GM12878 (cell line): ENCODE data around the gene HAPSTR1. TPM values are rescaled to one million over a fixed set of nuclear protein-coding genes. Genes with fewer than 3 reads are reported as not detected.

Source experiments
- ASH2L ChIP-seq: fragments of 300-600, 200-600 bp; sonication (generic); IDR thresholded peaks from 2 replicates; pipeline ENCODE4 v1.6.1; 2017; ENCODE audit warnings: low read depth, mild to moderate bottlenecking, borderline replicate concordance
- ATF2 ChIP-seq: IDR thresholded peaks from 2 replicates; pipeline ENCODE4 v1.6.1; 2012; ENCODE audit warnings: low read length, inconsistent platforms
- BCLAF1 ChIP-seq: fragments of 450-650 bp; IDR thresholded peaks from 2 replicates; pipeline ENCODE4 v1.6.1; 2017; ENCODE audit warnings: antibody characterized with exemption, mild to moderate bottlenecking, moderate library complexity
- CBFB ChIP-seq: IDR thresholded peaks from 2 replicates; pipeline ENCODE4 v1.6.1; 2016; ENCODE audit warnings: antibody characterized with exemption, low read depth
- ELK1 ChIP-seq: IDR thresholded peaks from 2 replicates; pipeline ENCODE4 v1.6.1; 2012; ENCODE audit warnings: low read depth, low read length, improper control_type of control experiment
- JUND ChIP-seq: IDR thresholded peaks from 2 replicates; pipeline ENCODE4 v1.6.1; 2012; ENCODE audit warnings: low read depth, mild to moderate bottlenecking, low read length, improper control_type of control experiment, moderate library complexity
- MAX ChIP-seq: IDR thresholded peaks from 2 replicates; pipeline ENCODE4 v1.6.1; 2012; ENCODE audit warnings: low read depth, low read length, improper control_type of control experiment
- NFXL1 ChIP-seq: fragments of 450-650 bp; IDR thresholded peaks from 2 replicates; pipeline ENCODE4 v1.6.1; 2017; ENCODE audit warnings: antibody characterized with exemption, mild to moderate bottlenecking, borderline replicate concordance
- NR2C2 ChIP-seq: IDR thresholded peaks from 2 replicates; pipeline ENCODE4 v1.6.1; 2011; ENCODE audit warnings: borderline replicate concordance, low read depth; ENCODE audit not compliant: control insufficient read depth, insufficient read length
- REST ChIP-seq: IDR thresholded peaks from 2 replicates; pipeline ENCODE4 v1.6.1; 2012; ENCODE audit warnings: mild to moderate bottlenecking, low read depth, low read length
- SKIL ChIP-seq: fragments of 450-650 bp; IDR thresholded peaks from 2 replicates; pipeline ENCODE4 v1.6.1; 2017; ENCODE audit warnings: mild to moderate bottlenecking, low read depth, inconsistent platforms; ENCODE audit not compliant: poor library complexity, severe bottlenecking
- SMAD5 ChIP-seq: IDR thresholded peaks from 2 replicates; pipeline ENCODE4 v1.6.1; 2016; ENCODE audit warnings: antibody characterized with exemption, low read depth
- SUZ12 ChIP-seq: fragments of 200-600 bp; sonication (generic); IDR thresholded peaks from one replicate; pipeline ENCODE4 v1.6.1; 2018; ENCODE audit warnings: antibody characterized with exemption, mild to moderate bottlenecking; ENCODE audit not compliant: unreplicated experiment
- ZNF207 ChIP-seq: fragments of 450-650 bp; IDR thresholded peaks from 2 replicates; pipeline ENCODE4 v1.6.1; 2014; ENCODE audit warnings: antibody characterized with exemption, mild to moderate bottlenecking, borderline replicate concordance
- polyA plus RNA-seq, 11 experiments: library from polyadenylated mRNA; depleted of rRNA in 4 of 11; unstranded in 6 of 11; stranded (reverse) in 5 of 11; fragments of >200 nt; fragmentation: Nextera tagmentation in 4 of 11; fragmentation: Illumina TruSeq in 1 of 11; extraction: Ambion mirVana in 4 of 11; extraction: Trizol in 1 of 11; gene quantifications; 1 replicate in 1 of 11; 2 replicates in 10 of 11; pipeline versions ENCODE4 v1.2.1 to v1.2.3, GENCODE V29; 2011 to 2016; ENCODE audit warnings: inconsistent platforms in 2 of 11, missing spikeins in 2 of 11, low read depth in 1 of 11
- total RNA-seq, 4 experiments: library from RNA; depleted of rRNA in 3 of 4; stranded (reverse); fragments of >200 nt in 3 of 4; fragmentation: Illumina TruSeq in 1 of 4; extraction: Trizol in 1 of 4; gene quantifications; 2 replicates each; pipeline versions ENCODE4 v1.2.1 to v1.2.3, GENCODE V29; 2013 to 2021

The HAPSTR1 gene
- total and polyA plus RNA-seq, 10 of the 15 experiments (the other 5 are each of a cell fraction or from before 2014, with no cell fraction given): 8.7 to 52.5 (median 23.1) TPM

- TF ChIP-seq BCLAF1: no peak
- TF ChIP-seq ASH2L: no peak
- TF ChIP-seq NR2C2: no peak
- no peak for TF ChIP-seq SMAD5
- TF ChIP-seq NFXL1: no peak
- TF ChIP-seq ELK1: no peak
- TF ChIP-seq ATF2: no peak
- no peak for TF ChIP-seq SUZ12
- no peak for TF ChIP-seq JUND
- TF ChIP-seq MAX: no peak
- no peak for TF ChIP-seq REST
- TF ChIP-seq SKIL: no peak
- no peak for TF ChIP-seq ZNF207
- TF ChIP-seq CBFB: no peak
Observed at GRCh38 chr16:9090101-9090959, 1.1 kb upstream of the HAPSTR1 start (continued).
